HepG2 (cell line): Measurements from ENCODE around the gene PHF19. TPM values are rescaled to one million over a fixed set of nuclear protein-coding genes. Genes with fewer than 3 reads are reported as not detected.

Source experiments
- ATAC-seq: fragments of 200-7000 bp; cut with Tn5 transposase; 3 replicates; pipeline ENCODE4 v1.9.1; 2020; ENCODE audit warnings: mild to moderate bottlenecking, moderate library complexity
- BruUV-seq: library from RNA; stranded (reverse); fragments of 400-500 nt; replicated peaks from 2 replicates; lab custom pipeline; 2021; lab: Mats Ljungman, UMichigan
- CTCF ChIA-PET: fragments of 300-600 bp; formaldehyde crosslinking; extraction: SDS; loops from one replicate; lab custom pipeline; 2021; ENCODE audit warnings: low total read pairs, inconsistent platforms, low intra/inter-chr PET ratio; lab: Yijun Ruan, JAX
- POLR2A ChIA-PET: fragments of 350-600 bp; sonication (Branson Sonifier 250); formaldehyde crosslinking; loops from one replicate; lab custom pipeline; 2020; ENCODE audit warnings: antibody characterized with exemption, inconsistent platforms; lab: Yijun Ruan, JAX
- DNase-seq: peaks from one replicate; pipeline ENCODE4 v3.0.0-alpha.2; 2015; ENCODE audit warnings: low spot score
- FAIRE-seq: peaks from 3 replicates; lab custom pipeline; 2011; peaks lifted over from hg19 to GRCh38; lab: Jason Lieb, UNC
- H2AFZ ChIP-seq: one replicate; pipeline ENCODE4 v1.6.1; 2011; ENCODE audit warnings: low read length, inconsistent platforms
- H3K27ac ChIP-seq: fragments of 300-600 bp; 3 replicates; pipeline ENCODE4 v1.8.0; 2011; ENCODE audit warnings: mixed run types, mild to moderate bottlenecking, mixed read lengths, low read length, inconsistent platforms; ENCODE audit not compliant: insufficient read depth; ENCODE audit errors: extremely low read length
- H3K27me3 ChIP-seq, 2 experiments: fragments of 200-600 bp in 1 of 2; 2 replicates in 1 of 2; 3 replicates in 1 of 2; pipeline versions ENCODE4 v1.6.0 to v1.8.0; 2011; ENCODE audit warnings: low read length in 2 of 2, mild to moderate bottlenecking in 2 of 2, moderate library complexity in 2 of 2, inconsistent platforms in 1 of 2; ENCODE audit not compliant: insufficient read depth in 2 of 2, control insufficient read depth in 1 of 2
- H3K36me3 ChIP-seq, 2 experiments: fragments of 200-600 bp in 1 of 2; replicated peaks in 1 of 2; 2 replicates in 1 of 2; 3 replicates in 1 of 2; pipeline versions ENCODE4 v1.5.1 to v1.8.0; 2011; ENCODE audit warnings: low read length in 2 of 2, inconsistent platforms in 1 of 2; ENCODE audit not compliant: insufficient read depth in 2 of 2, control insufficient read depth in 1 of 2
- H3K4me1 ChIP-seq: 2 replicates; pipeline ENCODE4 v1.5.1; 2012; ENCODE audit warnings: low read length, inconsistent platforms; ENCODE audit not compliant: insufficient read depth
- H3K4me2 ChIP-seq: 2 replicates; pipeline ENCODE4 v1.6.0; 2011; ENCODE audit warnings: low read depth, low read length, inconsistent platforms
- H3K4me3 ChIP-seq, 3 experiments: fragments of 200-600 bp in 1 of 3; sonication (generic), shearing (Covaris generic) in 1 of 3; replicated peaks in 1 of 3; 2 replicates each; pipeline ENCODE4 v1.5.1; 2011 to 2016; ENCODE audit warnings: low read length in 3 of 3, inconsistent platforms in 2 of 3, low read depth in 2 of 3, mild to moderate bottlenecking in 2 of 3, control low read depth in 1 of 3, mixed read lengths in 1 of 3; ENCODE audit not compliant: insufficient read depth in 1 of 3
- H3K79me2 ChIP-seq: one replicate; pipeline ENCODE4 v1.6.1; 2011; ENCODE audit warnings: low read length, inconsistent platforms; ENCODE audit not compliant: insufficient read depth
- H3K9ac ChIP-seq: 2 replicates; pipeline ENCODE4 v1.6.0; 2011; ENCODE audit warnings: mild to moderate bottlenecking, low read depth, low read length, inconsistent platforms; ENCODE audit not compliant: insufficient read depth
- H3K9me3 ChIP-seq: 2 replicates; pipeline ENCODE4 v1.5.1; 2012; ENCODE audit warnings: mild to moderate bottlenecking, low read length
- H4K20me1 ChIP-seq: 2 replicates; pipeline ENCODE4 v1.6.0; 2011; ENCODE audit warnings: inconsistent platforms, mild to moderate bottlenecking, low read length, moderate library complexity; ENCODE audit not compliant: insufficient read depth
- NFYB ChIP-seq: sonication (generic); formaldehyde crosslinking; IDR thresholded peaks from 2 replicates; pipeline ENCODE4 v1.4.0; 2020; ENCODE audit warnings: missing genetic modification reagents
- POLR2A ChIP-seq, 2 experiments: IDR thresholded peaks; 2 replicates each; pipeline ENCODE4 v1.6.1; 2011; ENCODE audit warnings: low read depth in 2 of 2, low read length in 2 of 2, mild to moderate bottlenecking in 1 of 2, moderate library complexity in 1 of 2; ENCODE audit not compliant: insufficient read depth in 1 of 2
- RAD51 ChIP-seq: fragments of 450-650 bp; IDR thresholded peaks from 2 replicates; pipeline ENCODE4 v1.6.1; 2016; ENCODE audit warnings: borderline replicate concordance
- ZFAT ChIP-seq: sonication (generic); formaldehyde crosslinking; conservative IDR thresholded peaks from 2 replicates; pipeline ENCODE4 v1.8.1; 2023; ENCODE audit warnings: missing genetic modification reagents, inconsistent platforms
- ZNF570 ChIP-seq: sonication (generic); formaldehyde crosslinking; IDR thresholded peaks from 2 replicates; pipeline ENCODE4 v1.4.0; 2020; ENCODE audit warnings: mild to moderate bottlenecking, missing genetic modification reagents, borderline replicate concordance
- ZNF747 ChIP-seq: sonication (generic); formaldehyde crosslinking; IDR thresholded peaks from 2 replicates; pipeline ENCODE4 v1.8.1; 2023; ENCODE audit warnings: missing genetic modification reagents, mild to moderate bottlenecking, borderline replicate concordance
- ZNF749 ChIP-seq: sonication (generic); formaldehyde crosslinking; IDR thresholded peaks from 2 replicates; pipeline ENCODE4 v1.8.0; 2022; ENCODE audit warnings: mild to moderate bottlenecking, missing genetic modification reagents, moderate library complexity, borderline replicate concordance
- WGBS: methylation state at CpG from one replicate; pipeline ENCODE4 v1.1.6; 2017; ENCODE audit warnings: low lambda C conversion rate; 5-methylcytosine and 5-hydroxymethylcytosine counted together
- in situ Hi-C: cut with HindIII; loops from 2 replicates; pipeline ENCODE4 v1.10.0; 2017; ENCODE audit warnings: low pct_unique_long_range_greater_than_20kb; ENCODE audit not compliant: extremely low pct_ligation_motif_present
- intact Hi-C: fragments of 100-400 bp; cut with micrococcal nuclease; formaldehyde crosslinking; loops from one replicate; pipeline ENCODE4 v1.10.0; 2022; ENCODE audit not compliant: unreplicated experiment
- polyA plus RNA-seq, 8 experiments: library from polyadenylated mRNA; depleted of rRNA in 3 of 8; stranded (reverse) in 7 of 8; unstranded in 1 of 8; fragments of >200 nt; fragmentation: Illumina TruSeq in 4 of 8; extraction: Trizol in 4 of 8; gene quantifications; 2 replicates each; pipeline versions ENCODE4 v1.2.1 to v1.2.3, GENCODE V29; 2011 to 2016; ENCODE audit warnings: low read depth in 4 of 8, missing spikeins in 1 of 8, mixed read lengths in 1 of 8; ENCODE audit not compliant: insufficient read depth in 1 of 8
- total RNA-seq, 5 experiments: library from RNA; depleted of rRNA; stranded (reverse); fragments of >200 nt; fragmentation: Illumina TruSeq; extraction: Trizol; gene quantifications; 2 replicates each; pipeline ENCODE4 v1.2.3, GENCODE V29; 2016; ENCODE audit warnings: low read depth in 1 of 5
- TF ChIP-seq, protein P1 (sequence below): sonication (generic); formaldehyde crosslinking; IDR thresholded peaks from 2 replicates; pipeline ENCODE4 v1.5.0; 2020; ENCODE audit warnings: mild to moderate bottlenecking, missing genetic modification reagents, moderate library complexity
- TF ChIP-seq, protein P2 (sequence below): sonication (generic); formaldehyde crosslinking; IDR thresholded peaks from 2 replicates; pipeline ENCODE4 v1.4.0; 2020; ENCODE audit warnings: missing genetic modification reagents
- TF ChIP-seq, protein P3 (sequence below): sonication (generic); formaldehyde crosslinking; IDR thresholded peaks from 2 replicates; pipeline ENCODE4 v1.5.1; 2020; ENCODE audit warnings: missing genetic modification reagents, mild to moderate bottlenecking, borderline replicate concordance

Gene PHF19
- total and polyA plus RNA-seq, 2 of the 13 experiments (the other 11 are each of a cell fraction or from before 2014, with no cell fraction given) = 29.7 to 41.3 TPM

DNA sequence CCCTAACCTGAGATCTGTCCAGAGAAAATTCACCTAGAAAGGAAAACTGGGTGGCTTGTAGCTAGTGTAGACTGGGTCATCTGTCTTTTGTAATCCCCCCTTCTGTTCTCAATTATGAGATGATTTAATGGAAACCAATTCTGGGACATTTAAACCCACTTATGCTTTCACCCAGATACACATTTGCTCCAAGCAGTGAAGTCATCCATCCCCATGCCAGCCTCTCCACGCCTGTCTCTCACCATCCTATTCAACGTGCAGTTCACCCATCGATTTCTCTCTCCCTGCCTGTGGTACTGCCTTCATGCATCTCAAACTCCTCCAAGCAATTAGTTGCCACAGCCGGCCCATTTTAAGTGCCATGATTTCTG lies 1.8 kb downstream of the PHF19 start:
- Histone ChIP-seq H3K79me2 (peaks cover 14% of the 10 kb centered on the region), H3K4me1 (peaks cover 45% of the 10 kb centered on the region), H3K9me3 (no peaks in the 10 kb centered on the region), H2AFZ (no peak overlapping the region), H3K4me3 (peak overlapping the region; percentile 77 to 87 (median 86); a peak in 4 of 6 replicates), H3K9ac (peak overlapping the region; percentile 72; the same call in 1 of the 2 replicates), H3K27me3 (no peaks in the 10 kb centered on the region; a peak in 1 of 5 replicates), H4K20me1 (no peaks in the 10 kb centered on the region), H3K4me2 (peak overlapping the region; percentile 88), H3K27ac (peak overlapping the region; percentile 96), H3K36me3 (peaks cover 11 to 38% of the 10 kb centered on the region in 2 experiments; a peak in 4 of 5 replicates)
- ChIA-PET CTCF (no interaction called here), POLR2A (no interaction called here)
- TF ChIP-seq RAD51 (no peak), NFYB (CRISPR knock-in tag) (no peak), ZNF570 (CRISPR knock-in tag) (no peak), ZFAT (CRISPR knock-in tag) (no peak), ZNF747 (CRISPR knock-in tag) (no peak), POLR2A (IDR thresholded peaks at IDR 0.05; ENCODE audit: insufficient read depth in 1 of 2, low read depth in 2 of 2, low read length in 2 of 2) (no peak), ZNF749 (CRISPR knock-in tag) (no peak)
- TF ChIP-seq, protein P1, sequence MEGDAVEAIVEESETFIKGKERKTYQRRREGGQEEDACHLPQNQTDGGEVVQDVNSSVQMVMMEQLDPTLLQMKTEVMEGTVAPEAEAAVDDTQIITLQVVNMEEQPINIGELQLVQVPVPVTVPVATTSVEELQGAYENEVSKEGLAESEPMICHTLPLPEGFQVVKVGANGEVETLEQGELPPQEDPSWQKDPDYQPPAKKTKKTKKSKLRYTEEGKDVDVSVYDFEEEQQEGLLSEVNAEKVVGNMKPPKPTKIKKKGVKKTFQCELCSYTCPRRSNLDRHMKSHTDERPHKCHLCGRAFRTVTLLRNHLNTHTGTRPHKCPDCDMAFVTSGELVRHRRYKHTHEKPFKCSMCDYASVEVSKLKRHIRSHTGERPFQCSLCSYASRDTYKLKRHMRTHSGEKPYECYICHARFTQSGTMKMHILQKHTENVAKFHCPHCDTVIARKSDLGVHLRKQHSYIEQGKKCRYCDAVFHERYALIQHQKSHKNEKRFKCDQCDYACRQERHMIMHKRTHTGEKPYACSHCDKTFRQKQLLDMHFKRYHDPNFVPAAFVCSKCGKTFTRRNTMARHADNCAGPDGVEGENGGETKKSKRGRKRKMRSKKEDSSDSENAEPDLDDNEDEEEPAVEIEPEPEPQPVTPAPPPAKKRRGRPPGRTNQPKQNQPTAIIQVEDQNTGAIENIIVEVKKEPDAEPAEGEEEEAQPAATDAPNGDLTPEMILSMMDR = no peak
- TF ChIP-seq, protein P2, sequence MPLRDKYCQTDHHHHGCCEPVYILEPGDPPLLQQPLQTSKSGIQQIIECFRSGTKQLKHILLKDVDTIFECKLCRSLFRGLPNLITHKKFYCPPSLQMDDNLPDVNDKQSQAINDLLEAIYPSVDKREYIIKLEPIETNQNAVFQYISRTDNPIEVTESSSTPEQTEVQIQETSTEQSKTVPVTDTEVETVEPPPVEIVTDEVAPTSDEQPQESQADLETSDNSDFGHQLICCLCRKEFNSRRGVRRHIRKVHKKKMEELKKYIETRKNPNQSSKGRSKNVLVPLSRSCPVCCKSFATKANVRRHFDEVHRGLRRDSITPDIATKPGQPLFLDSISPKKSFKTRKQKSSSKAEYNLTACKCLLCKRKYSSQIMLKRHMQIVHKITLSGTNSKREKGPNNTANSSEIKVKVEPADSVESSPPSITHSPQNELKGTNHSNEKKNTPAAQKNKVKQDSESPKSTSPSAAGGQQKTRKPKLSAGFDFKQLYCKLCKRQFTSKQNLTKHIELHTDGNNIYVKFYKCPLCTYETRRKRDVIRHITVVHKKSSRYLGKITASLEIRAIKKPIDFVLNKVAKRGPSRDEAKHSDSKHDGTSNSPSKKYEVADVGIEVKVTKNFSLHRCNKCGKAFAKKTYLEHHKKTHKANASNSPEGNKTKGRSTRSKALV (CRISPR knock-in tag) = no peak
- TF ChIP-seq, protein P3, sequence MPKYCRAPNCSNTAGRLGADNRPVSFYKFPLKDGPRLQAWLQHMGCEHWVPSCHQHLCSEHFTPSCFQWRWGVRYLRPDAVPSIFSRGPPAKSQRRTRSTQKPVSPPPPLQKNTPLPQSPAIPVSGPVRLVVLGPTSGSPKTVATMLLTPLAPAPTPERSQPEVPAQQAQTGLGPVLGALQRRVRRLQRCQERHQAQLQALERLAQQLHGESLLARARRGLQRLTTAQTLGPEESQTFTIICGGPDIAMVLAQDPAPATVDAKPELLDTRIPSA (CRISPR knock-in tag) = no peak
- DNase-seq (no peak), ATAC-seq (no peak), FAIRE-seq (no peak)
- in situ Hi-C loops (no loop called here), intact Hi-C loops (loop anchor here (5.0 kb wide), 1 partner anchor 118 kb away; no protein-coding TSS in a partner anchor)
- BruUV-seq = no TSS peak
- WGBS = 86% methylated on average over 4 of the region's 4 CpGs
